Left ventricle myocardium inferior (tissue), 1 donor: ENCODE data around the gene ZNF229. TPM values are rescaled to one million over a fixed set of nuclear protein-coding genes. Genes with fewer than 3 reads are reported as not detected.
"Not testable (repeated sequence)": the region's sequence is repeated elsewhere in the genome, so short reads cannot be mapped to it uniquely, and the experiment has no call there.

ENCODE experiments used
- DNase-seq: peaks from one replicate; pipeline ENCODE4 v3.0.0-alpha.2; 2020
- H3K27ac ChIP-seq: fragments of 200-600 bp; replicated peaks from 2 replicates; pipeline ENCODE4 v1.8.0; 2021
- H3K27me3 ChIP-seq: fragments of 200-600 bp; 2 replicates; pipeline ENCODE4 v1.8.0; 2021; ENCODE audit warnings: low read depth
- H3K36me3 ChIP-seq: fragments of 200-600 bp; 2 replicates; pipeline ENCODE4 v1.8.0; 2021
- H3K4me1 ChIP-seq: fragments of 200-600 bp; 2 replicates; pipeline ENCODE4 v1.8.0; 2021
- H3K4me3 ChIP-seq: fragments of 200-600 bp; 2 replicates; pipeline ENCODE4 v1.8.0; 2021; ENCODE audit warnings: mild to moderate bottlenecking, moderate library complexity
- H3K9me3 ChIP-seq: fragments of 200-600 bp; replicated peaks from 2 replicates; pipeline ENCODE4 v1.8.0; 2021
- CTCF ChIP-seq: fragments of 200-600 bp; IDR thresholded peaks from 2 replicates; pipeline ENCODE4 v1.8.0; 2021; ENCODE audit warnings: antibody characterized with exemption, mild to moderate bottlenecking, borderline replicate concordance
- intact Hi-C: fragments of 100-400 bp; cut with micrococcal nuclease; formaldehyde crosslinking; loops from one replicate; pipeline ENCODE4 v1.11.0; 2022
- long read RNA-seq: library from polyadenylated mRNA; unstranded; transcript quantifications from one replicate; pipeline ENCODE4 v2.0.0, GENCODE V29; 2021
- total RNA-seq: library from RNA; stranded (reverse); fragmentation: NEBNext Ultra II Directional; extraction: Animal tissue kit (Norgen Biotek cat#: 25700); gene quantifications from one replicate; pipeline ENCODE4 v1.2.1, GENCODE V29; 2021
- donor health status: DM: no; HTN: yes; CAD: no; lungs with severe emphysema.

The ZNF229 gene
- total RNA-seq: 5.3 TPM
- long read RNA-seq, full-length matches to known transcripts: 7 of 8 reads
- long read RNA-seq, partial matches to known transcripts: 0 of 8 reads
- long read RNA-seq, other reads (novel, unspliced or antisense): 1 of 8 reads

GRCh38 chr19:44447916-44448674 lies at the start of gene ZNF229:
TSS of gene ZNF229 (minus strand) at chr19:44448472. CDS start at chr19:44442847, 5,625 bp downstream.
- peaks cover 43% of the 10 kb centered on the region for H3K36me3 ChIP-seq
- peak within 1 kb of the TSS; percentile 76 for H3K4me3 ChIP-seq
- H3K27me3 ChIP-seq: peaks cover 9% of the 10 kb centered on the region
- no peak for TF ChIP-seq CTCF
- H3K27ac ChIP-seq: peak within 1 kb of the TSS; percentile 63
- H3K9me3 ChIP-seq: peaks cover 69% of the 10 kb centered on the region
- peak; percentile 88 for DNase-seq
- peaks cover 23% of the 10 kb centered on the region for H3K4me1 ChIP-seq
- intact Hi-C loops: no loop called here

- intact Hi-C loops: no loop called here
Measured at GRCh38 chr19:44496711-44497110, 48.4 kb upstream of the ZNF229 start.

GRCh38 chr19:44476559-44477408 lies 28.5 kb upstream of the ZNF229 start:
- H3K27ac ChIP-seq: no peak overlapping the region
- intact Hi-C loops: loop anchor here (10.0 kb wide), 1 partner anchor 622 kb away; no protein-coding TSS in a partner anchor
- peaks cover 100% of the 10 kb centered on the region for H3K9me3 ChIP-seq
- TF ChIP-seq CTCF: no peak
- H3K27me3 ChIP-seq: no peaks in the 10 kb centered on the region
- H3K4me3 ChIP-seq: no peak overlapping the region
- DNase-seq: no peak
- no peaks in the 10 kb centered on the region for H3K4me1 ChIP-seq
- peaks cover 96% of the 10 kb centered on the region for H3K36me3 ChIP-seq

More at GRCh38 chr19:44496711-44497110, 48.4 kb upstream of the ZNF229 start:
- Histone ChIP-seq H3K9me3 (peaks cover 75% of the 10 kb centered on the region), H3K36me3 (peaks cover 71% of the 10 kb centered on the region), H3K27ac (no peak overlapping the region), H3K4me3 (no peak overlapping the region), H3K27me3 (no peaks in the 10 kb centered on the region), H3K4me1 (peaks cover 26% of the 10 kb centered on the region)
- DNase-seq: no peak
- TF ChIP-seq CTCF: no peak

- peaks cover 27% of the 10 kb centered on the region for H3K36me3 ChIP-seq
- H3K27ac ChIP-seq, intact Hi-C loops, H3K4me3 ChIP-seq, H3K4me1 ChIP-seq, DNase-seq, H3K27me3 ChIP-seq: not testable (repeated sequence)
- peaks cover 100% of the 10 kb centered on the region for H3K9me3 ChIP-seq
Measured at GRCh38 chr19:44468730-44469129, 20.5 kb upstream of the ZNF229 start.

GRCh38 chr19:44462600-44463286 lies 14.5 kb upstream of the ZNF229 start:
- H3K27me3 ChIP-seq, H3K27ac ChIP-seq, H3K4me3 ChIP-seq, H3K4me1 ChIP-seq, intact Hi-C loops, DNase-seq, H3K36me3 ChIP-seq: not testable (repeated sequence)
- H3K9me3 ChIP-seq: peaks cover 94% of the 10 kb centered on the region

- H3K4me1 ChIP-seq, H3K4me3 ChIP-seq, intact Hi-C loops, H3K36me3 ChIP-seq, H3K27ac ChIP-seq, DNase-seq: not testable (repeated sequence)
- peaks cover 84% of the 10 kb centered on the region for H3K9me3 ChIP-seq
- peaks cover 14% of the 10 kb centered on the region for H3K27me3 ChIP-seq
Measured at GRCh38 chr19:44456016-44456415, 7.7 kb upstream of the ZNF229 start.
